Hematopoietic multipotent progenitor cell treated with erythropoietin and hydrocortisone succinate and interleukin-3 and kit ligand, for 6 days (in vitro differentiated cells): ENCODE data around the gene RRBP1.

ENCODE experiments used
- DNase-seq: peaks from one replicate; pipeline ENCODE4 v3.0.0-alpha.2; 2015

RRBP1 gene

DNA sequence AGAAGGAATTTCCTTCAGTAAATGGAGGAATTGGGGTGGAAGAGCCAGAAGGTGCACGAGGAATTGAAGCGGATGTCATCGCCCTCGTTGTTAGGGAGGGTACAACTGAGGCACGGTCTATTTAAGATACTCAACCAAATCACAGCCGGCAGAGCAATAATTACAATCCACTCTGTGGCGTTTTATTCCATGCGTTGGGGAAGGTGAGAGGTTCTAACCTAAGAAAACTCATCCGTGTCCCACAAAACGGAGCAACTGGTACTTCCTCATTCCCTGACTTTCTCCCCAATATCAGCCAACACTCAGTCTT, 802 bp upstream of the RRBP1 start:
- no peak for DNase-seq

DNA sequence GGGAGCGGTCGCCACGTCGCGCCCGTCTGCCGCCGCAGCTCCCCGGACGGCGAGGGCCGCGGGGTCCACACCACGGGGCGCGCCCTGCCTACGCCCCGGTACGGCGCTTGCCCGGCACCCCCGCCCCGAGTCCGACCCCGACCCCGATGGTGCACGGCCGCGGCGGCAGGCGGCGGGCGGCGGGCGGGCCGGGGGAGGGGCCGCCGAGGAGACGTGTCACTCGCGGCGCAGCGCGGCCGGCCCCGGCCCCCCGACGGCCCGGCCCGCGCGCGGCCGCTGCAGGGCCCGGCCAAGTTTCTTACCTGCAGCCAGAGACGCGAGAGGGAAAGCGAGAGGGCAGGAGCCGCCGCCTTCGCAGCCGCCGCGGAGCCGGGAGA, 328 bp downstream of the RRBP1 start:
- DNase-seq = no peak

DNA sequence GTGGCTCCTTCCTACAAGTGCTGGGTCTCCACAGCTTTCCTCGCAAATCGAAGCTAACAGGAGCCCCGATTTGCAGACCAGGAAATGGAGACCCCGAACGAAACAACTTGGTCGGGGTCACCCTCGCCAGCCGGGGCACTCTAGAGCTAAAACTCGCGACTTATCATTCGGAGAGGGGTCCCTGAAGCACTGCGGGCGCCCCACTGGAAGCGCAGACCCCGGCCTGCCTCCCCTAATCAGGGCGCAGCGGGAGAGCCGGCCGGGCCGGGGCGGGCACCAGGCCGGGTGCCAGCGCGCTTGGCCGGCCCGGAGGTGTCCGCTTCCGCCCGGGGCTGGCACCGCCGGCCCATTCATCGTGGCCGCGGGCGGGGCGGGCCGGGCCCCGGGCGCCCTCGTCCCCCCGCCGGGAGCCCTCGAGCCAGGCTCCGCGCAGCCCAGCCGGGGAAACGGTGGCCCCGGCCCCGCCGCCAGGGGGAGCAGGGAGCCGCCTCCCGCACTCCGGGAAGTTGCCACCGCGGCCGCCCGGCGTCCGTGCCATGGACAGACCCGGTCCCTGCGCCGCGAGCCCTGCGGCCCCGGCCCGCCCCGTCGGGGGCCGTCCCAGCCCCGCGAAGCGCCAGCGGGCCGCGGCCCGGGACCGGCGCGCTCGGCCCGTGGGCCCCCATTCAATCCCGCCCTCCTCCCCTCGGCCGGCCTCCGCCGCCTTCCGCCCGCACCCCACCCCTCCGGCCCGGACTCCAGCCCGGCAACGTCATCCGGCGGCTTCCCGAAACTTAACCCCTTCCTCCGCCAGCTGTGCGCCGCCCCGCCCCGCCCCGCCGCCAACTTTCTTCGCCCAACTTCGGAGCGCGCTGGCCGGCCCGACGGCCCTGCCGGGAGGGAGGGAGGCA, 961 bp downstream of the RRBP1 start:
- peak; percentile 81 for DNase-seq

DNA sequence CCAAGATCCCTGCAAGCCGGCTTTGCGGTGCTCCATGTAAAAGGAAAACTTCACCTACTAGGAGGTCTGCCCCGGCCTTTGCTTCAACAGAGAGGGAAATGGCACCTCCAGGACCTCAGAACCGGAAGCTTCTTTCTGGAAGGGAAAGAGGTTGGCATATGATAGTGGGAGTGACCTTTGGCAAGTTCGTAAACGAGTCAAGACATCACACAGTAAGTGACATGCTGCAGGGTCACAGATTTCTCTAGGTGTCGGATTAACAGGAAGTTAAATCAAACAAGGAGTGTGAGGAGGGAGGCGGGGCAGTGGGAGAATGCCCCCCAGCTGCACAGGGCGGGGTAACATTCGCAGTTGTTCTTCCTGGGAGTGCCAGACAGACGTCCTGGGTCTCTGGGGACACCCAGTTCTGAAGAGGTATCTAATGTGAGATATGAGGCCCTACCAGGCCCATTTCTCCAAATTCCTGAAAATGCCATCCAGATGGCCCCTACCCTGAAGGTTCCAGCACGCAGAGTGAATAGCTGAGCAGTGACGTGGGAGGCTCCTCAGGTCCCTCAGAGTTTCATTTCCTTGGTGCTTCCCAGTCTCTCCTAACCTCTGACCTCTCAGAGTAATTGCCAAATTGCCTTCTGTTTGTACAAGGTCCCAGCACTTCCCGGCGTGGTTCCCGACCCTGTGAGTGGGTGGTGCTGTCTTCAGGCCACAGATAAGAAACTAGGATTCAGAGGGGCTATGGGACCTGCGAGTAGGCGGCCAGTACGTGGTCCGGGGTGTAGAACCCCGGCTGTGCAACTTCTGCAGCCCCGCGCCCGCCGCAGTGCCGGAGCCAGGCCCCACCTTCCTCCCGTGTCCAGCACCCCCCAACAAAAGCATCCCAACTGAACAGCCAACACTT, 1.9 kb downstream of the RRBP1 start:
- DNase-seq = peak; percentile 42

DNA sequence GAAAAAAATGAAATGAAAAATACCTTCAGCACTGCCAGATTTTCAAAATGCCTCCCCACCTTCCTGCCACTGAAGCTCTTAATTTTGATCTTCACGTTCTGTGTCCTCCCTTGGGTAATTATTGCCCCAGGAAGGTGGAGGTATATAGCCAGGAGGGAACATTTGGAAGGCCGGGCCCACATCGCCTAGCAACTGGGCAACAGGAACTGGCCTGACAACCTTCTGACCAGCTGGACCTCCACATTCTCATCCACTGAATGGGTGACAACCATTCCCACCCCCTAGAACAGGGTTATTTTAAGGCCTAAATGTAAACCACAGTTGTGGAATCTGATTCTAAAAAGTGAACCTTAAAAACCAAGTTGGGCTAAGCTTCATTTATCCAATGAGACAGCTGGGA, 3.2 kb downstream of the RRBP1 start:
- DNase-seq = no peak

DNA sequence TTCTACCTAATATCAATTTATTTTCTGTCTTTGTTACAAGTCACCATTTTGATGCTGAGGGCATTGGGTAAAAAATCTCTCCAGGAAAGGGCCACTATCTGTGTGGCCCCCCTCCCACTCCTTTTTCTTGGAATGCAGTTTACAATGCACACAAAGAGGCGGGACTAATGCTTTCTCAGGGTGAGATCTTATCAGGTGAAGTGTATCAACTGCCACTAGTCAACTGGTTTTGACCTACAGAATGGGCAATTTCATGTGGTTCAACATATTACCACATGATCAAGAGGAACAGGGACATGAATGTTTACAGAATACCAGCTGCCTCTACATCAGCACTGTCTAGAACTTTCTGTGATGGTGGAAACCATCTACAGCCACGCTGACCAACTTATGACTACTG, 3.7 kb downstream of the RRBP1 start:
- DNase-seq = peak; percentile 81

DNA sequence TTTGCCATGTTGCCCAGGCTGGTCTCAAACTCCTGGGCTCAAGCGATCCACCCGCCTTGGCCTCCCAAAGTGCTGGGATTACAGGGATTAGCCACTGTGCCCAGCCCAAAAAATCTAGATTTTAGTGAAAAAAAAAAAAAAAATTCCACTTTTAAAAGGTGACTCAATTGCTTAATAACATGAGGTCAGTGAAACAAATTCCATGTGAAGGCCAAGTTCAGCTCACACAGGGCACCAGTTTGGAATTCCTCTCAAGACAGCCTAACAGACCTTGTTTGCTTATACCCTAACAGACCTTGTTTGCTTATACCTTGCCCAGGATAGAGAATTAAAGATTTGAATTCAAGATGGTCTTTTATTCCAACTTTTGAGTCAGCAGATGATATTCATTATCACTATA, 5.1 kb downstream of the RRBP1 start:
- no peak for DNase-seq

- no peak for DNase-seq
These were observed 5.7 kb downstream of the RRBP1 start for GRCh38 chr20:17676378-17676759.

DNA sequence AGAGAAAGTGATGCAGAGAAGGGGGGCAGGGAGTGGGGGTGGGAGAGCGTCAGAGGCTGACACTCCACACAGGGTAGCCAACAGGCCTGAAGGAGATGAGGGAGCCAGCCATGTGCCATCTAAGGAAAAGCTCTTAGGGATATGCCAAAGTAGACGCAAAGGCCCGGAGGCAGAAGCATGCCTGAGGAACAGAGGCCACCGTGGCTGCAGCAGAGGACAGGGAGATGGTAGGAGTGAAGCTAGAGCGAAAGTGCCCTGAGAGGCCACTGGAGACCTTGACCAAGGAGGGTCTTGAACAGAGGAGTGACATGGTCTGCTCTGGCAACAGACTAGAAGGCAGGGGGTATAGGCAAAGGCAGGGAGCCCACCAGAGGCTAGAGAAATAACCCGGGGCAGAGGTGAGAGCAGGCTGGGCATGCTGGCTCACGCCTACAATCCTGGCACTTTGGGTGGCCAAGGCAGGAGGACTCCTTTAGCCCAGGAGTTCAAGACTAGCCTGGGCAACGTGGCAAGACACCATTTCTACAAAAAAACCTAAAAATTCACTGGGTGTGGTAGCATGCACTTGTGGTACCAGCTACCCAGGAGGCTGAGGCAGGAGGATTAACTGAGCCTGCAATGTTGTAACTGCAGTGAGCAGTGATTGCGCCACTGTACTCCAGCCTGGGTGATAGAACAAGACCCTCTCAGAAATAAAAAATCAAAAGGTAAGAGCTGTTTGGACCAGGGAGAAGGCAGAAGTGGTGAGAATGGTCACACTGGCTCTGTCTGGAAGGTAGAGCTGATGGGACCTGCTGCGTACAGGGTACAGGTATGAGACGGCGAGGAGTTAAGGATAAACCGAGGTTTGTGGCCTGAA, 6.3 kb downstream of the RRBP1 start:
- no peak for DNase-seq

DNA sequence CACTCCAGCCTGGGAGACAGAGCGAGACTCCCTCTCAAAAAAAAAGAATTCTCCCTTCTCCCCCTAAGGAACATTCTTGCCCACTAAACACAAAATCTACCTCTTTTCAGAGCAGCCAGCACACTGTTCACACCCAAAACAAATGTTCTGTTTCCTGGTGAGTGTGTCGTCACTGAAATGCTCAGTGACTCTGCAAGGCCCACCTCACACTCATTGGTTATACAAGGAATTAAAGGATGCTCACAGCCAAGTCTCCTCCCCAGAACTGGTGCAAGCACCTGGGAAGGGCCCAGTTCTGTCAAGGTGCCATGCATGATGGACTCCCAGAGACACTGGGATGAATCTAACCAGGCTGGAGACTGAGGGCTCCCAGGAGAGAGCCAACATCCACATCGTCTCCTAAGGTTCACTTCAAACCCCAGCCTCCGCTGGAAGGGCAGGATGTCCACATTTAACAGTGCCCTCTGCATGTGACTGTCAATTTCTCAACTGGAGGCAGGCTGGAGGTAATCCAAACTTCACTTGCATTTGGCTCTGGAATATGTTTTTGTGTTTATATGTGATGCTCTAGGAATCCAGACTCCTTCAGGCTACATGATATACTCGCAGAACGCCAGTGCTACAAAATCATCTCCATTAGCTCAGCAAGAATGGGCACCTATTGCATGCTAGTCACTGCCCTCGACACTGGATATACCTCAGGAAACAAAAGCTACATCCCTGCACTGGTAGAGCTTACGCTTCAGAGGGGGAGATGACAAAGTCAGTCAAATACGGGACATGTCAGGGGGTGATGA, 7.1 kb downstream of the RRBP1 start:
- DNase-seq = no peak

GRCh38 chr20:17673084-17673483, 9.0 kb downstream of the RRBP1 start:
- DNase-seq = no peak

- DNase-seq = no peak
These were observed 10.5 kb downstream of the RRBP1 start for GRCh38 chr20:17671565-17671964.

DNA sequence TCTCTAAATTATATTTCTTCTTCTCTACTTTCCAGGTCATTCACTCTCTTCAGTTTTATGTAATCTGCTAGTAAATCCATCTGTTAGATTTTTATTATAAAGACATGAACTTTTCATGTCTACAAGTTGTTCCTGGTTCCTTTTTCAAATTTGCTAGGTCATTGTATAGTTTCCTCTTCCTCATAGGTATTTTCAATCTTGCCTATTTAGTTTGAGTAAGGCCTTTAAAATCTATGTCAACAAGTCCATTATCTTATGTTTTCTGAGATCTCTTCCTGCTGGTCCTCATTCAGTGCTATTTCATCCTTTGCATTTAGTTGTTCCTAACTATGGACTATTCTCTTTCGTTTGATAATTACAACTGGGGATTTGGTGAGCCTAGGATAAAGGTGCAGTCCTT, 11.0 kb downstream of the RRBP1 start:
- DNase-seq = no peak

DNA sequence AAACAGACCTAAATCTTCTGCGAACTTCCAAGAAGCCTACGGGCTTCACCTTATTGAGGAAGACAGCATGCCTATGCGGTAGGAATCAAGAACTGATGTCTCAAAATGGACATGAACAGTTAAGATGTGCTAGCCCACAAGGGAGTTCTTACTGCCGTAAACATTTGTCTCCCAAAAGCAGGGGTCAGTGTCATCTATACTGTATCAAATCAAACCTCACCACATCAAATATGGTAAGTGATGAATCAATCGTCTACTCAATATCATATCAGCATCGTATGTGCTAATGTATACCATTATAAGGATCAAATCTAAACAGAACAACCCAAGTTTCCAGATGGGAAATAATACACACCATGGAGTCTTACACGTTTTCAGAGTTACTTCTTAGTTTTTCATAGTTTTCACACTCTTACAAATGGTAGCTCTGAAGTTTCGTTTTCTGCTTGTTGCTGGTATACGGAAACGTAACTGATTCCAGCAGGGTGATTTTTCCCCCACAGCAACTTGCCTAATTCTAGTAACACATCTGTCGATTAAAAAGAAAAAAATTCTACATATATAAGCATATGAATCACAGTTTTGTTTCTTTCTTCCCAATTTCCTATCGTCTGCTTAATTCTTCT, 12.6 kb downstream of the RRBP1 start:
- no peak for DNase-seq

DNA sequence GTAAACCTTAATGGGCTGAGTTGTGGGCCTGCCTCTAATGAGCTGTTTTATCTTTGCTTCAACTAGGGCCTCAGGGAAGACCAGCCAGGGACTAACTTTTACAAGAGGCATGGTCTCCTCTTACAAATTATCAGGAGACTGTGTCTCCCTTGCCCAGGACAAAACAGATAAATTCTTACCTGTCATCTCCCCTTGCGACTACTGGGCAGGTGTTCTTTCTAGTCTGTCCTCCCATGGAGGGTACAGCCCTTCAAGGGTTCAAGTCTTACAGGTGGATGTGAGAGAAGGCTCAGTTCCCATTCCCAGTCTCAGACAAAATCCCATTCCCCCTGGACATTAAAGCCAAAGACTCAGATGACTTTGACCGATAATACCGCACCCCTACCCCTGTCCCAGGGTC, 13.6 kb downstream of the RRBP1 start:
- DNase-seq = no peak

- DNase-seq = no peak
These were observed 14.6 kb downstream of the RRBP1 start for GRCh38 chr20:17667445-17667844.

- DNase-seq = no peak
These were observed 15.6 kb downstream of the RRBP1 start for GRCh38 chr20:17666481-17666880.

- DNase-seq = no peak
These were observed 16.3 kb downstream of the RRBP1 start for GRCh38 chr20:17665756-17666155.

DNA sequence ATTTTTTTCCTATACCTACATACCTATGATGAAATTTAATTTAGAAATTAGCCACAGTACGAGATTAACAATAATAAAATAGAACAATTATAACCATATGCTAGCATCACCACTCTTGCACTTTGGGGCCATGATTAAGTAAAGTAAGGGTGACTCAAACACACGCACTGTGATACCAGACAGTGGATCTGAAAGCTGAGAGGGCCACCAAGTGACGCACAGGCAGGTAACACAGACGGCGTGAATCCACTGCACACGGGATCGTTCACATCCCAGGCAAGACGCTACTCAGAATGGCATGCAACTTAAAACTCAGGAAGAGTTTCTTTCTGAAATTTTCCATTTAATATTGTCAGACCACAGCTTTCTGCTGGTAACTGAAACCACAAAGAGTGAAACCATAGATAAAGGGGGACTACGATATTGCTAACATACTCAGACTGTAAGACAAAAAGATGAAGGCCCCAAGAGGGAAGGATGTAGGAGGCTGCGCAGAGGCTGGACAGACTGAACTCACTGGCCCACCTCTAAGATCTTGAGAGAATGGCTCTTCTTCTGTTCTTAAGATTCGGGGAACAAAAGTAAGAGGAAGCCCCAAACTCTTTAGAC, 17.9 kb downstream of the RRBP1 start:
- peak; percentile 73 for DNase-seq

DNA sequence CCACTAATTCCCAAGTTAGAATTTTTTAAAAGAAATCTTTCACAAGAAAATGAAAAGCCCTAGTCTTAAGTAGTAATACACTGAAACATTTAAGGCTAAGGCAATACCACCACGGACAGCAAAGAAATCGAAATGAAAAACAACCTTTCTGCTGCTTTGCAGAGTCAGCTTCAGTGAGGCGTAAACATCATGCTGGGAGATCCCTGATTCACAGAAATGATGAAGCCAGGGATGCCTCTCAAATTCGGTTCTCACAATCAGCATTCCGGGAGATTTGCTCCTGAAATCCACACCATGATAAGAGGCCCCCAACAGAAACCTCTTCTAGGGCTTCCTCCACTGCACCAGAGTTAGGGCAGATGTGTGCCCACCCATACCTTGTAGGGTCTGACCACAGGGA, 18.6 kb downstream of the RRBP1 start:
- no peak for DNase-seq

DNA sequence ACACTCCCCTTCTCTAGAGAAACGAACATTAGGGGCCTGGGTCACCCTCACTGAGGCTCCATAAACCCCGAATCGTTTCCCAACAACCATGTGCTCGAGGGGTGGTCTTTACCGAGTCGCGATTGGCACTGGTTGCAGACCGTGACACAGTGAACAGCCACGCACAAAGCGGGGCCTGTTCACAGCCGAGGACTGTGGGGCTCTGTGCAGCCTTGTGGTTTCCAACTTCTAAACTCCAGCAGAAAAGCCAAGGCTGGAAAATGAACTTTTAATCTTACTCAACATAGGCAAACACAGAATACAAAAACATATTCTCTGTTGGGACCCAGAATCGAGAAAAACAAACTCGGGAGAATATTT, 19.0 kb downstream of the RRBP1 start:
- DNase-seq = no peak
